Endothelial cell of umbilical vein (primary cell): ENCODE data around the gene TSPAN33. TPM values are rescaled to one million over a fixed set of nuclear protein-coding genes. Genes with fewer than 3 reads are reported as not detected.

ENCODE experiments used
- BruUV-seq: library from RNA; stranded (reverse); fragments of 400-500 nt; replicated peaks from 2 replicates; lab custom pipeline; 2021; lab: Mats Ljungman, UMichigan
- CTCF ChIA-PET: fragments of 300-600, 350-600 bp; sonication (Branson Sonifier 250); formaldehyde crosslinking; loops from one replicate; lab custom pipeline; 2021; ENCODE audit warnings: antibody characterized with exemption, inconsistent platforms; lab: Charles Lee
- POLR2A ChIA-PET: fragments of 300-600, 350-600 bp; sonication (Branson Sonifier 250); formaldehyde crosslinking; loops from one replicate; lab custom pipeline; 2021; ENCODE audit warnings: antibody characterized with exemption, inconsistent platforms; lab: Charles Lee
- DNase-seq: peaks from one replicate; pipeline ENCODE4 v3.0.0-alpha.2; 2011; ENCODE audit warnings: low read depth, low spot score
- FAIRE-seq: peaks from 2 replicates; lab custom pipeline; 2011; peaks lifted over from hg19 to GRCh38; lab: Jason Lieb, UNC
- H2AFZ ChIP-seq: 2 replicates; pipeline ENCODE4 v1.6.0; 2012; ENCODE audit warnings: low read depth, low read length, control low read depth, inconsistent platforms
- H3K27ac ChIP-seq: 2 replicates; pipeline ENCODE4 v1.5.1; 2011; ENCODE audit warnings: low read depth, mild to moderate bottlenecking, control low read depth, low read length, moderate library complexity; ENCODE audit not compliant: insufficient read depth
- H3K27me3 ChIP-seq, 2 experiments: 2 replicates each; pipeline versions ENCODE4 v1.6.0 to v1.6.1; 2011; ENCODE audit warnings: low read length in 2 of 2, mixed read lengths in 1 of 2; ENCODE audit not compliant: control insufficient read depth in 2 of 2, insufficient read depth in 2 of 2
- H3K36me3 ChIP-seq, 2 experiments: 2 replicates in 1 of 2; 3 replicates in 1 of 2; pipeline ENCODE4 v1.5.1; 2011; ENCODE audit warnings: low read length in 2 of 2, mild to moderate bottlenecking in 1 of 2, moderate library complexity in 1 of 2; ENCODE audit not compliant: control insufficient read depth in 2 of 2, insufficient read depth in 2 of 2; ENCODE audit errors: extremely low read depth in 1 of 2
- H3K4me1 ChIP-seq: 3 replicates; pipeline ENCODE4 v1.5.1; 2011; ENCODE audit warnings: mild to moderate bottlenecking, low read length; ENCODE audit not compliant: control insufficient read depth, insufficient read depth; ENCODE audit errors: extremely low read depth
- H3K4me2 ChIP-seq: 2 replicates; pipeline ENCODE4 v1.6.1; 2011; ENCODE audit warnings: low read length, control low read depth, mixed read lengths; ENCODE audit not compliant: insufficient read depth
- H3K4me3 ChIP-seq, 3 experiments: fragments of 200-600 bp in 1 of 3; sonication (generic), shearing (Covaris generic) in 1 of 3; replicated peaks in 1 of 3; 2 replicates each; pipeline ENCODE4 v1.5.1; 2011 to 2016; ENCODE audit warnings: control low read depth in 3 of 3, low read length in 3 of 3, mild to moderate bottlenecking in 2 of 3, inconsistent platforms in 1 of 3, low read depth in 1 of 3, moderate library complexity in 1 of 3; ENCODE audit not compliant: insufficient read depth in 1 of 3
- H3K79me2 ChIP-seq: 2 replicates; pipeline ENCODE4 v1.6.0; 2012; ENCODE audit warnings: low read length, inconsistent platforms; ENCODE audit not compliant: control insufficient read depth, insufficient read depth
- H3K9ac ChIP-seq: replicated peaks from 2 replicates; pipeline ENCODE3; 2011; ENCODE audit warnings: low read length, control low read depth; ENCODE audit not compliant: insufficient read depth; ENCODE audit errors: extremely low read depth
- H3K9me1 ChIP-seq: replicated peaks from 3 replicates; pipeline ENCODE4 v1.6.0; 2011; ENCODE audit warnings: mild to moderate bottlenecking, low read length; ENCODE audit not compliant: control insufficient read depth, insufficient read depth; ENCODE audit errors: extremely low read depth
- H3K9me3 ChIP-seq: replicated peaks from 2 replicates; pipeline ENCODE4 v1.5.1; 2012; ENCODE audit warnings: low read length, inconsistent platforms; ENCODE audit not compliant: control insufficient read depth, insufficient read depth
- H4K20me1 ChIP-seq: replicated peaks from 2 replicates; pipeline ENCODE3; 2011; ENCODE audit warnings: mild to moderate bottlenecking, low read length; ENCODE audit not compliant: control insufficient read depth, insufficient read depth; ENCODE audit errors: extremely low read depth
- EZH2 ChIP-seq: IDR thresholded peaks from 2 replicates; pipeline ENCODE4 v1.6.1; 2012; ENCODE audit warnings: borderline replicate concordance, low read depth, mild to moderate bottlenecking, moderate library complexity, low read length, inconsistent platforms; ENCODE audit not compliant: severe bottlenecking
- FOS ChIP-seq: IDR thresholded peaks from 2 replicates; pipeline ENCODE4 v1.6.1; 2011; ENCODE audit warnings: mild to moderate bottlenecking, low read length, moderate library complexity, borderline replicate concordance; ENCODE audit not compliant: insufficient read depth
- GATA2 ChIP-seq: IDR thresholded peaks from 2 replicates; pipeline ENCODE4 v1.7.0; 2011; ENCODE audit warnings: low read depth, mild to moderate bottlenecking, moderate library complexity, mixed read lengths, low read length; ENCODE audit not compliant: insufficient read length, insufficient read depth
- JUN ChIP-seq: IDR thresholded peaks from 2 replicates; pipeline ENCODE4 v1.6.1; 2011; ENCODE audit warnings: borderline replicate concordance, low read depth; ENCODE audit not compliant: insufficient read length, insufficient read depth
- MYC ChIP-seq: IDR thresholded peaks from one replicate; pipeline ENCODE4 v1.6.1; 2011; ENCODE audit warnings: mild to moderate bottlenecking, low read depth, low read length
- POLR2A ChIP-seq: IDR thresholded peaks from 2 replicates; pipeline ENCODE4 v1.6.1; 2012; ENCODE audit warnings: low read depth, mild to moderate bottlenecking, control low read depth, low read length
- POLR2AphosphoS5 ChIP-seq: IDR thresholded peaks from 2 replicates; pipeline ENCODE4 v1.6.1; 2012; ENCODE audit warnings: low read depth, mild to moderate bottlenecking, control low read depth, low read length, moderate library complexity; ENCODE audit not compliant: insufficient read depth
- dilution Hi-C: fragments of 300-500 bp; cut with MboI; formaldehyde crosslinking; loops from one replicate; pipeline ENCODE4 v1.15.0; 2019; ENCODE audit warnings: low sequenced_read_pairs; ENCODE audit not compliant: extremely low pct_ligation_motif_present
- intact Hi-C: fragments of 100-400 bp; cut with micrococcal nuclease; formaldehyde crosslinking; loops from one replicate; pipeline ENCODE4 v1.10.0; 2022
- polyA plus RNA-seq, 4 experiments: library from polyadenylated mRNA; depleted of rRNA in 3 of 4; stranded (reverse) in 3 of 4; unstranded in 1 of 4; fragments of >200 nt; gene quantifications; 2 replicates each; pipeline versions ENCODE4 v1.2.1 to v1.2.3, GENCODE V29; 2011 to 2012; ENCODE audit warnings: missing spikeins in 1 of 4
- total RNA-seq: library from RNA; stranded (reverse); gene quantifications from 2 replicates; pipeline ENCODE4 v1.2.3, GENCODE V29; 2021
- TF ChIP-seq, protein P1 (sequence below): IDR thresholded peaks from 2 replicates; pipeline ENCODE4 v1.6.1; 2011; ENCODE audit not compliant: insufficient read depth, insufficient read length
- TF ChIP-seq, protein P2 (sequence below), 2 donors: IDR thresholded peaks; 1 replicate in 1 of 2; 2 replicates in 1 of 2; pipeline ENCODE4 v1.5.1; 2011; ENCODE audit warnings: low read length in 2 of 2, mild to moderate bottlenecking in 2 of 2, moderate library complexity in 2 of 2, control low read depth in 1 of 2, inconsistent platforms in 1 of 2, low read depth in 1 of 2; ENCODE audit not compliant: insufficient read depth in 1 of 2; ENCODE audit errors: extremely low read depth in 1 of 2

The TSPAN33 gene
- total and polyA plus RNA-seq, 2 donors (not counting 3 experiments of a cell fraction or from before 2014, with no cell fraction given) = 0.21 TPM; not detected in 1

DNA sequence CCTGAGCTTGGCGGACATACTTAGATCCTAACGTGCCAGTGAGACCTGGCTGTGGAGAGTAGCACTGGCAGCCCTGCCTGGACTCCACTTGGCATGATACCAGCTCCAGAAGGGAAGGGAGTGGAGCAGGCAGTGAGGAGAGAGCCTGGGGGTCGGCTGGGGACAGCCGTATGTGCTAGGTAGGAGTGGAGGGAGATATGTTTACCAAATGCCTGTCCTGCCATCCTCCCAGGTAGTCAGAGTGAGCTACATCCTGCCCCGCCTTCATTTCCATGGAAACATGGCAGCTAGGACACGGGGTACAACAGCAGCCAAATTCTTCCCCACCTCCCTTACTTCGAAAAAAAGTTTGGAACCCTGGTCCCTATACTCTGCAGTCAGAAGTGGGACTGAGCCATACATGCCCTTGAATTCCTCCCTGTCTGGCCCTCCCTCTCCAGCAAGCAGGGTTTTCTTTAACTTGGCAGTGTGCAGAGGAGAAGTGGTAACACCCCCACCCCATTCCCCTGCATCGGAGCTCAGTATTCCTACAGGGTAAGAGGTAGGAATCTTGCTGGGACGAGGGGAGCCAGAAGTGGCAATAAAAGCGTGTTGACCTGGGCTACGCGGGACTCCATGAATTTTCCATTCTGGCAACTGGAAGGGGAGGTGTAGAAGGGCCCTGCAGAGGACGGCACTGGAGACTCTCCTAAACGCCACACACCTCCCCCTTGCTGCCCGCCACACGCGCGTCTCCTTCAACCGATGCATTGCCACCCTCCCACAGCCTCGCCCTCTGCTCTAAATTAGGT is 23.9 kb downstream of the TSPAN33 start:
- Histone ChIP-seq H3K27me3 (peaks cover 12 to 14% of the 10 kb centered on the region in 2 experiments), H3K4me3 (no peak overlapping the region), H3K27ac (no peak overlapping the region), H4K20me1 (no peaks in the 10 kb centered on the region), H3K79me2 (no peaks in the 10 kb centered on the region), H3K4me1 (peaks cover 6% of the 10 kb centered on the region), H3K9me3 (no peaks in the 10 kb centered on the region), H3K36me3 (no peaks in the 10 kb centered on the region), H3K9ac (no peak overlapping the region), H3K4me2 (peak overlapping the region; percentile 54), H3K9me1 (no peaks in the 10 kb centered on the region), H2AFZ (peak overlapping the region; percentile 91)
- POLR2A ChIA-PET = no interaction called here
- no peak for TF ChIP-seq GATA2
- TF ChIP-seq, protein P1, sequence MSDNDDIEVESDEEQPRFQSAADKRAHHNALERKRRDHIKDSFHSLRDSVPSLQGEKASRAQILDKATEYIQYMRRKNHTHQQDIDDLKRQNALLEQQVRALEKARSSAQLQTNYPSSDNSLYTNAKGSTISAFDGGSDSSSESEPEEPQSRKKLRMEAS = no peak
- no peak for TF ChIP-seq FOS
- no peak for TF ChIP-seq POLR2AphosphoS5
- TF ChIP-seq, protein P2, sequence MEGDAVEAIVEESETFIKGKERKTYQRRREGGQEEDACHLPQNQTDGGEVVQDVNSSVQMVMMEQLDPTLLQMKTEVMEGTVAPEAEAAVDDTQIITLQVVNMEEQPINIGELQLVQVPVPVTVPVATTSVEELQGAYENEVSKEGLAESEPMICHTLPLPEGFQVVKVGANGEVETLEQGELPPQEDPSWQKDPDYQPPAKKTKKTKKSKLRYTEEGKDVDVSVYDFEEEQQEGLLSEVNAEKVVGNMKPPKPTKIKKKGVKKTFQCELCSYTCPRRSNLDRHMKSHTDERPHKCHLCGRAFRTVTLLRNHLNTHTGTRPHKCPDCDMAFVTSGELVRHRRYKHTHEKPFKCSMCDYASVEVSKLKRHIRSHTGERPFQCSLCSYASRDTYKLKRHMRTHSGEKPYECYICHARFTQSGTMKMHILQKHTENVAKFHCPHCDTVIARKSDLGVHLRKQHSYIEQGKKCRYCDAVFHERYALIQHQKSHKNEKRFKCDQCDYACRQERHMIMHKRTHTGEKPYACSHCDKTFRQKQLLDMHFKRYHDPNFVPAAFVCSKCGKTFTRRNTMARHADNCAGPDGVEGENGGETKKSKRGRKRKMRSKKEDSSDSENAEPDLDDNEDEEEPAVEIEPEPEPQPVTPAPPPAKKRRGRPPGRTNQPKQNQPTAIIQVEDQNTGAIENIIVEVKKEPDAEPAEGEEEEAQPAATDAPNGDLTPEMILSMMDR (IDR thresholded peaks at IDR 0.05; ENCODE audit: extremely low read depth in 1 of 2, insufficient read depth in 1 of 2, low read depth in 1 of 2, low read length in 2 of 2) = no peak
- TF ChIP-seq MYC = no peak
- no peak for TF ChIP-seq JUN
- no peak for TF ChIP-seq EZH2
- no peak for TF ChIP-seq POLR2A
- BruUV-seq = no TSS peak
- DNase-seq (no peak), FAIRE-seq (no peak)
- CTCF ChIA-PET = interaction anchor here (0.9 to 9.5 kb wide), 7 partner anchors 10 to 304 kb away, joined by 3 to 465 read pairs (median 4); no protein-coding TSS in a partner anchor
- dilution Hi-C loops (no loop called here), intact Hi-C loops (loop anchor here (1.0 kb wide), 1 partner anchor 42 kb away; no protein-coding TSS in a partner anchor)
